GM18858 (cell line): Measurements from ENCODE around the gene SERF1B.
"Not testable (repeated sequence)": the region's sequence is repeated elsewhere in the genome, so short reads cannot be mapped to it uniquely, and the experiment has no call there.

ENCODE experiments used
- ATAC-seq: cut with Tn5 transposase; IDR thresholded peaks from one replicate; pipeline ENCODE4 v1.9.1; 2021; ENCODE audit not compliant: unreplicated experiment

Gene SERF1B

DNA sequence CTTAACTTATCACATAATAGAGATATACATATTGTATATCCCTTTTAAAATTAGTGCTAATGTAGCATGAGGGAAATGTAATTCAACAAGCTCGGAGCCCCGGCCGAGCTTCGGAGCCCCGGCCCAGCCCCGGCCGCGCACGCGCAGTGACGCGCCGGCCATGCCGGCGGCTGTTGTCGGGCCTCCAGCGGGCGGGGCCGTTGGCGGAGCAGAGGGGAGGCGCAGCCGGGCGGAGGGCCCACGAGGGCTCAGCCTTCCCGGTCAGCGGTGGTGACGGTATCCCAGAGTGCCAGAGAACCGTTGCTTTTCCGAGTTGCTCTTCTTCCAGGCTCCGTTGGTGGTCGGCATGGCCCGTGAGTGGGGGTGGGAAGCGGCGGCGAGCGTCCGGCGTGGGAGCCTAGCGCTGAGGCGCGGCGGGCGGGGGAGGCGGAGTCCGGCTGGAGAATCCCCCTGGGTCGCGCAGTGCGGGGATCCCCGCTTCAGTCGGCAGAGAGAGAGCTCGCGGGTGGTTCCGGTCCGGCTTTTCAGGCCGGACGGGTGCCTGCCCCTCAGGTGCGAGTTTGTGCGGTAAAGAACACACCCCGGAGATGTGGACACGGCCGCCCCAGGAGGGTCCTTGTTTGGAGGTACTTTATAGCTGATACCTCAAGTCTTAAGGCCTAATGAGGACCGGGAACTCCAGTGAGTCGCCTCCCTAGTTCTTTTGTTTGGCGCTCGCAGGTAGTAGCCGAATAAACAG is at the start of gene SERF1B:
SERF1B (plus strand) TSS at position 146 of the 739 bp plus-strand sequence; CDS start at position 347, 201 bp downstream.
- peak; percentile 67 for ATAC-seq

GRCh38 chr5:69991713-69992112 is 33.3 kb upstream of the SERF1B start:
- ATAC-seq, result not testable (repeated sequence)

DNA sequence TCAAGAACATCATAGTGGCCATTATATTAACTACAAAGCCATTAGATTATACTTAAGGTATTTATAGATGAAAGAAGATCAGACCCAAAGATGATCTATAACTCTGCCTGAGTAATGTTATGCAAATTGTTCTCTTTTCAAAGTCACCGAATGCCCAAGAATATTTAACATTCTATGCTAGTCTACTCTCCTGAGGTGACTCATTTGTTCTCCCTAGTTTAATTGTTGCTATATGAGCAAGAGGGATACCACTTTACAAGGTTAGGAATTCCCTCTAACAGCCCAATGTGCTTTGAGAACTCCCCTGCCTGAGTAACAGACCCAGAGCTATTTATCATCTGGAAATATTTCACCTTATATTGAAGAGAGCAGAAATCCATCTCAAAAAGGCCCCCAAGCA is 29.5 kb upstream of the SERF1B start:
- not testable (repeated sequence) for ATAC-seq

GRCh38 chr5:70020660-70021059 is 4.4 kb upstream of the SERF1B start:
- ATAC-seq, result not testable (repeated sequence)

DNA sequence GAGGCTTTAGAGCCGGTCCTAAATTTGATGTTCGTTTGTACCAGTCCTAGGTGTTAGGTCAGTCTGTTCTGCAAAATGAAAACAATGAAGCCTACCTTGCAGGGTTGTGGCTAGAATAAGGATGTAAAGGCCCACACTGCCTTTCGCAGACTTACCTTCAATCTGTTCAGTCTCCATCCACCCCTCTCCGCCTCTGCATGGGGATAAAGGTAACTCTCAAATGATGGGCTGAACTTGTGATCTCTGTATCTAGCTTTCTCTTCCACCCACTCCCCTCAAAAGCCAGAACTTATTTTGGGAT is 744 bp downstream of the SERF1B start:
- peak; percentile 17 for ATAC-seq

DNA sequence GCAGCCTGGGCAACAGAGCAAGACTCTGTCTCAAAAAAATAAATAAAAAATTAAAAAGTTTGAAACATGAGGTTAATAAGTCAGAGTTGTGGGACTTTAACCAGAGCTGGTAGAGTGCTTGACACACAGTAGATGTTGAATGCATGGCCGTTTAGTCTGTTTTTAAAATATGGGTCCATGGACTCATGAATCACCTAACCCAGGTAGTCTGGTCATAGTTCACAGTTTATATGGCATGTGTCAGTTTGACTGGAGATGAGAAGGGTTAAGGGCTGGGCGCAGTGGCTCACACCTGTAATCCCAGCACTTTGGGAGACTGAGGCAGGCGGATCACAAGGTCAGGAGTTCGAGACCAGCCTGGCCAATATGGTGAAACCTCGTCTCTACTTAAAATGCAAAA is 6.2 kb downstream of the SERF1B start:
- not testable (repeated sequence) for ATAC-seq

GRCh38 chr5:70041411-70041810 is 16.4 kb downstream of the SERF1B start:
- ATAC-seq, result not testable (repeated sequence)

DNA sequence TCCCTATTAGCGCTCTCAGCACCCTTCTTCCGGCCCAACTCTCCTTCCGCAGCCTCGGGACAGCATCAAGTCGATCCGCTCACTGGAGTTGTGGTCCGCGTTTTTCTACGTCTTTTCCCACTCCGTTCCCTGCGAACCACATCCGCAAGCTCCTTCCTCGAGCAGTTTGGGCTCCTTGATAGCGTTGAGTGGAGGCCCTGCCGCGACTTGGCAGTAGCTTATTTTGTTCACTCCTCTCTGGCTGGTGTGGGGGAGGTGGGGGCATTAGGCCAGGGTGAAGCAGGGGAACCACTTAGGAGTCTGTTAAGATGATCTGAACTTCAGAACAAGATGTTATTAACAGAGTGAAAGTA is 24.7 kb downstream of the SERF1B start:
- peak; percentile 25 for ATAC-seq

- ATAC-seq, result not testable (repeated sequence)
Observed at GRCh38 chr5:70056289-70056942, 31.4 kb downstream of the SERF1B start.

GRCh38 chr5:70057140-70057539 is 32.1 kb downstream of the SERF1B start:
- ATAC-seq, result not testable (repeated sequence)

- ATAC-seq, result not testable (repeated sequence)
Observed at GRCh38 chr5:70077632-70078031, 52.6 kb downstream of the SERF1B start.

GRCh38 chr5:70088907-70089464 is 63.9 kb downstream of the SERF1B start:
- ATAC-seq, result not testable (repeated sequence)

- ATAC-seq, result not testable (repeated sequence)
Observed at GRCh38 chr5:70091776-70092175, 66.7 kb downstream of the SERF1B start.
